Endothelial cell of umbilical vein (primary cell): ENCODE results near the gene ZZZ3. TPM values are rescaled to one million over a fixed set of nuclear protein-coding genes. Genes with fewer than 3 reads are reported as not detected.

Experiments used
- BruUV-seq: library from RNA; stranded (reverse); fragments of 400-500 nt; replicated peaks from 2 replicates; lab custom pipeline; 2021; lab: Mats Ljungman, UMichigan
- CTCF ChIA-PET: fragments of 300-600, 350-600 bp; sonication (Branson Sonifier 250); formaldehyde crosslinking; loops from one replicate; lab custom pipeline; 2021; ENCODE audit warnings: antibody characterized with exemption, inconsistent platforms; lab: Charles Lee
- POLR2A ChIA-PET: fragments of 300-600, 350-600 bp; sonication (Branson Sonifier 250); formaldehyde crosslinking; loops from one replicate; lab custom pipeline; 2021; ENCODE audit warnings: antibody characterized with exemption, inconsistent platforms; lab: Charles Lee
- DNase-seq: peaks from one replicate; pipeline ENCODE4 v3.0.0-alpha.2; 2011; ENCODE audit warnings: low read depth, low spot score
- FAIRE-seq: peaks from 2 replicates; lab custom pipeline; 2011; peaks lifted over from hg19 to GRCh38; lab: Jason Lieb, UNC
- H2AFZ ChIP-seq: 2 replicates; pipeline ENCODE4 v1.6.0; 2012; ENCODE audit warnings: low read depth, low read length, control low read depth, inconsistent platforms
- H3K27ac ChIP-seq: 2 replicates; pipeline ENCODE4 v1.5.1; 2011; ENCODE audit warnings: low read depth, mild to moderate bottlenecking, control low read depth, low read length, moderate library complexity; ENCODE audit not compliant: insufficient read depth
- H3K27me3 ChIP-seq, 2 experiments: 2 replicates each; pipeline versions ENCODE4 v1.6.0 to v1.6.1; 2011; ENCODE audit warnings: low read length in 2 of 2, mixed read lengths in 1 of 2; ENCODE audit not compliant: control insufficient read depth in 2 of 2, insufficient read depth in 2 of 2
- H3K36me3 ChIP-seq, 2 experiments: 2 replicates in 1 of 2; 3 replicates in 1 of 2; pipeline ENCODE4 v1.5.1; 2011; ENCODE audit warnings: low read length in 2 of 2, mild to moderate bottlenecking in 1 of 2, moderate library complexity in 1 of 2; ENCODE audit not compliant: control insufficient read depth in 2 of 2, insufficient read depth in 2 of 2; ENCODE audit errors: extremely low read depth in 1 of 2
- H3K4me1 ChIP-seq: 3 replicates; pipeline ENCODE4 v1.5.1; 2011; ENCODE audit warnings: mild to moderate bottlenecking, low read length; ENCODE audit not compliant: control insufficient read depth, insufficient read depth; ENCODE audit errors: extremely low read depth
- H3K4me2 ChIP-seq: 2 replicates; pipeline ENCODE4 v1.6.1; 2011; ENCODE audit warnings: low read length, control low read depth, mixed read lengths; ENCODE audit not compliant: insufficient read depth
- H3K4me3 ChIP-seq, 3 experiments: fragments of 200-600 bp in 1 of 3; sonication (generic), shearing (Covaris generic) in 1 of 3; replicated peaks in 1 of 3; 2 replicates each; pipeline ENCODE4 v1.5.1; 2011 to 2016; ENCODE audit warnings: control low read depth in 3 of 3, low read length in 3 of 3, mild to moderate bottlenecking in 2 of 3, inconsistent platforms in 1 of 3, low read depth in 1 of 3, moderate library complexity in 1 of 3; ENCODE audit not compliant: insufficient read depth in 1 of 3
- H3K79me2 ChIP-seq: 2 replicates; pipeline ENCODE4 v1.6.0; 2012; ENCODE audit warnings: low read length, inconsistent platforms; ENCODE audit not compliant: control insufficient read depth, insufficient read depth
- H3K9ac ChIP-seq: replicated peaks from 2 replicates; pipeline ENCODE3; 2011; ENCODE audit warnings: low read length, control low read depth; ENCODE audit not compliant: insufficient read depth; ENCODE audit errors: extremely low read depth
- H3K9me1 ChIP-seq: replicated peaks from 3 replicates; pipeline ENCODE4 v1.6.0; 2011; ENCODE audit warnings: mild to moderate bottlenecking, low read length; ENCODE audit not compliant: control insufficient read depth, insufficient read depth; ENCODE audit errors: extremely low read depth
- H3K9me3 ChIP-seq: replicated peaks from 2 replicates; pipeline ENCODE4 v1.5.1; 2012; ENCODE audit warnings: low read length, inconsistent platforms; ENCODE audit not compliant: control insufficient read depth, insufficient read depth
- H4K20me1 ChIP-seq: replicated peaks from 2 replicates; pipeline ENCODE3; 2011; ENCODE audit warnings: mild to moderate bottlenecking, low read length; ENCODE audit not compliant: control insufficient read depth, insufficient read depth; ENCODE audit errors: extremely low read depth
- EZH2 ChIP-seq: IDR thresholded peaks from 2 replicates; pipeline ENCODE4 v1.6.1; 2012; ENCODE audit warnings: borderline replicate concordance, low read depth, mild to moderate bottlenecking, moderate library complexity, low read length, inconsistent platforms; ENCODE audit not compliant: severe bottlenecking
- FOS ChIP-seq: IDR thresholded peaks from 2 replicates; pipeline ENCODE4 v1.6.1; 2011; ENCODE audit warnings: mild to moderate bottlenecking, low read length, moderate library complexity, borderline replicate concordance; ENCODE audit not compliant: insufficient read depth
- GATA2 ChIP-seq: IDR thresholded peaks from 2 replicates; pipeline ENCODE4 v1.7.0; 2011; ENCODE audit warnings: low read depth, mild to moderate bottlenecking, moderate library complexity, mixed read lengths, low read length; ENCODE audit not compliant: insufficient read length, insufficient read depth
- JUN ChIP-seq: IDR thresholded peaks from 2 replicates; pipeline ENCODE4 v1.6.1; 2011; ENCODE audit warnings: borderline replicate concordance, low read depth; ENCODE audit not compliant: insufficient read length, insufficient read depth
- MAX ChIP-seq: IDR thresholded peaks from 2 replicates; pipeline ENCODE4 v1.6.1; 2011; ENCODE audit not compliant: insufficient read depth, insufficient read length
- MYC ChIP-seq: IDR thresholded peaks from one replicate; pipeline ENCODE4 v1.6.1; 2011; ENCODE audit warnings: mild to moderate bottlenecking, low read depth, low read length
- POLR2A ChIP-seq: IDR thresholded peaks from 2 replicates; pipeline ENCODE4 v1.6.1; 2012; ENCODE audit warnings: low read depth, mild to moderate bottlenecking, control low read depth, low read length
- POLR2AphosphoS5 ChIP-seq: IDR thresholded peaks from 2 replicates; pipeline ENCODE4 v1.6.1; 2012; ENCODE audit warnings: low read depth, mild to moderate bottlenecking, control low read depth, low read length, moderate library complexity; ENCODE audit not compliant: insufficient read depth
- dilution Hi-C: fragments of 300-500 bp; cut with MboI; formaldehyde crosslinking; loops from one replicate; pipeline ENCODE4 v1.15.0; 2019; ENCODE audit warnings: low sequenced_read_pairs; ENCODE audit not compliant: extremely low pct_ligation_motif_present
- intact Hi-C: fragments of 100-400 bp; cut with micrococcal nuclease; formaldehyde crosslinking; loops from one replicate; pipeline ENCODE4 v1.10.0; 2022
- polyA plus RNA-seq, 4 experiments: library from polyadenylated mRNA; depleted of rRNA in 3 of 4; stranded (reverse) in 3 of 4; unstranded in 1 of 4; fragments of >200 nt; gene quantifications; 2 replicates each; pipeline versions ENCODE4 v1.2.1 to v1.2.3, GENCODE V29; 2011 to 2012; ENCODE audit warnings: missing spikeins in 1 of 4
- total RNA-seq: library from RNA; stranded (reverse); gene quantifications from 2 replicates; pipeline ENCODE4 v1.2.3, GENCODE V29; 2021
- TF ChIP-seq, protein P1 (sequence below), 2 donors: IDR thresholded peaks; 1 replicate in 1 of 2; 2 replicates in 1 of 2; pipeline ENCODE4 v1.5.1; 2011; ENCODE audit warnings: low read length in 2 of 2, mild to moderate bottlenecking in 2 of 2, moderate library complexity in 2 of 2, control low read depth in 1 of 2, inconsistent platforms in 1 of 2, low read depth in 1 of 2; ENCODE audit not compliant: insufficient read depth in 1 of 2; ENCODE audit errors: extremely low read depth in 1 of 2

The ZZZ3 gene
- total and polyA plus RNA-seq, 2 donors (not counting 3 experiments of a cell fraction or from before 2014, with no cell fraction given) = 13.1 to 54.3 TPM

DNA sequence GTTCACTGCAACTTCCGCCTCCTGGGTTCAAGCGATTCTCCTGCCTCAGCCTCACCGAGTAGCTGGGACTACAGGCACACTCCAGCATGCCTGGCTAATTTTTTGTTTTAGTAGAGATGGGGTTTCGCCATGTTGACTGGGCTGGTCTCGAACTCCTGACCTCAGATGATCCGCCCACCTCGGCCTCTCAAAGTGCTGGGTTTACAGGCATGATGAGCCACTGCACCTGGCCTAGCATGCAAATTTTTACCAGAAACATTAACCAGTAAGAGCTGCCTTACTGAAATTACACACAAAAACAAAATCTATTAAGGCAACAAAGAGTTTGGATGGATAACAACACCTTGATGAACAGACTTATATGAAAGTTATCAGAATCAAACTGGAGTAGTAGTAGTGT, 12.1 kb downstream of the ZZZ3 start:
- no peak overlapping the region for H2AFZ ChIP-seq
- ChIA-PET POLR2A (no interaction called here), CTCF (no interaction called here)
- no peak overlapping the region for H3K27ac ChIP-seq
- peaks cover 4% of the 10 kb centered on the region for H3K9me1 ChIP-seq
- H3K79me2 ChIP-seq = peaks cover 99% of the 10 kb centered on the region
- H3K9ac ChIP-seq = no peak overlapping the region
- no peak for DNase-seq
- dilution Hi-C loops (no loop called here), intact Hi-C loops (no loop called here)
- H3K4me2 ChIP-seq = no peak overlapping the region
- H3K9me3 ChIP-seq = no peaks in the 10 kb centered on the region
- H3K27me3 ChIP-seq = no peaks in the 10 kb centered on the region
- H3K36me3 ChIP-seq = no peaks in the 10 kb centered on the region
- peaks cover 4% of the 10 kb centered on the region for H3K4me1 ChIP-seq
- no peak overlapping the region for H3K4me3 ChIP-seq
- BruUV-seq = no TSS peak
- no peak for FAIRE-seq
- TF ChIP-seq GATA2 (no peak), FOS (no peak), POLR2A (no peak), POLR2AphosphoS5 (no peak), MYC (no peak), MAX (no peak), JUN (no peak), EZH2 (no peak)
- TF ChIP-seq, protein P1, sequence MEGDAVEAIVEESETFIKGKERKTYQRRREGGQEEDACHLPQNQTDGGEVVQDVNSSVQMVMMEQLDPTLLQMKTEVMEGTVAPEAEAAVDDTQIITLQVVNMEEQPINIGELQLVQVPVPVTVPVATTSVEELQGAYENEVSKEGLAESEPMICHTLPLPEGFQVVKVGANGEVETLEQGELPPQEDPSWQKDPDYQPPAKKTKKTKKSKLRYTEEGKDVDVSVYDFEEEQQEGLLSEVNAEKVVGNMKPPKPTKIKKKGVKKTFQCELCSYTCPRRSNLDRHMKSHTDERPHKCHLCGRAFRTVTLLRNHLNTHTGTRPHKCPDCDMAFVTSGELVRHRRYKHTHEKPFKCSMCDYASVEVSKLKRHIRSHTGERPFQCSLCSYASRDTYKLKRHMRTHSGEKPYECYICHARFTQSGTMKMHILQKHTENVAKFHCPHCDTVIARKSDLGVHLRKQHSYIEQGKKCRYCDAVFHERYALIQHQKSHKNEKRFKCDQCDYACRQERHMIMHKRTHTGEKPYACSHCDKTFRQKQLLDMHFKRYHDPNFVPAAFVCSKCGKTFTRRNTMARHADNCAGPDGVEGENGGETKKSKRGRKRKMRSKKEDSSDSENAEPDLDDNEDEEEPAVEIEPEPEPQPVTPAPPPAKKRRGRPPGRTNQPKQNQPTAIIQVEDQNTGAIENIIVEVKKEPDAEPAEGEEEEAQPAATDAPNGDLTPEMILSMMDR (IDR thresholded peaks at IDR 0.05; ENCODE audit: extremely low read depth in 1 of 2, insufficient read depth in 1 of 2, low read depth in 1 of 2, low read length in 2 of 2) = no peak
- peaks cover 10% of the 10 kb centered on the region for H4K20me1 ChIP-seq
